Karpas-422 (cell line): ENCODE data around the gene STK17A. TPM values are rescaled to one million over a fixed set of nuclear protein-coding genes. Genes with fewer than 3 reads are reported as not detected.
"Not testable (repeated sequence)": the region's sequence is repeated elsewhere in the genome, so short reads cannot be mapped to it uniquely, and the experiment has no call there.

Experiments
- DNase-seq: peaks from one replicate; pipeline ENCODE4 v3.0.0-alpha.2; 2015
- H2AFZ ChIP-seq: fragments of 200-600 bp; sonication (generic); 2 replicates; pipeline ENCODE4 v1.6.1; 2014; ENCODE audit warnings: antibody characterized with exemption, low read length, mixed read lengths
- H3K27ac ChIP-seq: fragments of 200-600 bp; sonication (generic); 2 replicates; pipeline ENCODE4 v1.5.1; 2014; ENCODE audit warnings: mild to moderate bottlenecking, low read length, moderate library complexity
- H3K27me3 ChIP-seq: fragments of 200-600 bp; sonication (generic); 2 replicates; pipeline ENCODE4 v1.6.1; 2014; ENCODE audit warnings: low read length, mixed read lengths
- H3K36me3 ChIP-seq: fragments of 200-600 bp; sonication (generic); 2 replicates; pipeline ENCODE4 v1.6.1; 2014; ENCODE audit warnings: low read length, mixed read lengths; ENCODE audit not compliant: insufficient read depth
- H3K4me1 ChIP-seq: fragments of 200-600 bp; sonication (generic); 2 replicates; pipeline ENCODE4 v1.6.1; 2014; ENCODE audit warnings: mild to moderate bottlenecking, low read length, mixed read lengths
- H3K4me2 ChIP-seq: fragments of 200-600 bp; sonication (generic); 2 replicates; pipeline ENCODE4 v1.6.1; 2014; ENCODE audit warnings: low read length, low read depth, mild to moderate bottlenecking; ENCODE audit not compliant: poor library complexity, severe bottlenecking
- H3K4me3 ChIP-seq: fragments of 200-600 bp; sonication (generic); 2 replicates; pipeline ENCODE4 v1.5.1; 2014; ENCODE audit warnings: mild to moderate bottlenecking, antibody characterized with exemption, low read length, mixed read lengths
- H3K79me2 ChIP-seq: fragments of 200-600 bp; sonication (generic); 2 replicates; pipeline ENCODE4 v1.6.1; 2014; ENCODE audit warnings: mild to moderate bottlenecking, low read length, mixed read lengths
- H3K9ac ChIP-seq: fragments of 200-600 bp; sonication (generic); 2 replicates; pipeline ENCODE4 v1.6.0; 2014; ENCODE audit warnings: low read length
- H3K9me2 ChIP-seq: fragments of 200-600 bp; sonication (generic), shearing (Covaris generic); replicated peaks from 2 replicates; pipeline ENCODE4 v1.6.0; 2014; ENCODE audit warnings: mild to moderate bottlenecking, low read length, moderate library complexity; ENCODE audit not compliant: insufficient read depth
- H3K9me3 ChIP-seq: fragments of 300-700, 200-600 bp; sonication (generic); 2 replicates; pipeline ENCODE4 v1.6.1; 2014; ENCODE audit warnings: low read length, mixed read lengths
- H4K20me1 ChIP-seq: fragments of 200-600 bp; sonication (generic); 2 replicates; pipeline ENCODE4 v1.6.1; 2014; ENCODE audit warnings: mild to moderate bottlenecking, antibody characterized with exemption, low read length, low read depth; ENCODE audit not compliant: insufficient read depth
- total RNA-seq: library from RNA; depleted of rRNA; stranded (reverse); fragments of >200 nt; shearing (Covaris generic); gene quantifications from 2 replicates; pipeline ENCODE4 v1.2.3, GENCODE V29; 2014; ENCODE audit warnings: low replicate concordance

STK17A gene
- total RNA-seq, 1 experiment from 2014 or later: 8.2 TPM

GRCh38 chr7:43664681-43665080 is 81.8 kb downstream of the STK17A start:
- Histone ChIP-seq H4K20me1 (no peaks in the 10 kb centered on the region), H3K27ac (peak overlapping the region; percentile 33; the same call in 1 of the 2 replicates), H3K79me2 (peaks cover 93% of the 10 kb centered on the region), H3K9me3 (no peaks in the 10 kb centered on the region), H2AFZ (no peak overlapping the region), H3K4me1 (peaks cover 42% of the 10 kb centered on the region), H3K36me3 (no peaks in the 10 kb centered on the region), H3K4me2 (peak overlapping the region; percentile 0), H3K4me3 (no peak overlapping the region), H3K27me3 (no peaks in the 10 kb centered on the region), H3K9ac (no peak overlapping the region), H3K9me2 (no peaks in the 10 kb centered on the region)
- DNase-seq: no peak

- Histone ChIP-seq H3K9me3 (no peaks in the 10 kb centered on the region; the same call in 1 of the 2 replicates), H3K9me2 (no peaks in the 10 kb centered on the region), H3K4me1 (peaks cover 34% of the 10 kb centered on the region), H3K27me3 (no peaks in the 10 kb centered on the region), H3K27ac (no peak overlapping the region), H3K79me2 (peaks cover 96% of the 10 kb centered on the region), H4K20me1 (no peaks in the 10 kb centered on the region), H3K36me3 (no peaks in the 10 kb centered on the region; the same call in 1 of the 2 replicates), H2AFZ (no peak overlapping the region), H3K9ac (no peak overlapping the region), H3K4me2 (no peak overlapping the region), H3K4me3 (no peak overlapping the region)
- no peak for DNase-seq
These were observed 84.0 kb downstream of the STK17A start for GRCh38 chr7:43666938-43667337.

- Histone ChIP-seq H3K4me2 (no peak overlapping the region), H3K36me3 (no peaks in the 10 kb centered on the region; the same call in 1 of the 2 replicates), H2AFZ (no peak overlapping the region), H3K9ac (no peak overlapping the region), H3K9me2 (no peaks in the 10 kb centered on the region), H3K27me3 (no peaks in the 10 kb centered on the region), H3K9me3 (no peaks in the 10 kb centered on the region; the same call in 1 of the 2 replicates), H3K4me3 (no peak overlapping the region), H3K27ac (no peak overlapping the region), H3K4me1 (peaks cover 36% of the 10 kb centered on the region), H3K79me2 (peaks cover 98% of the 10 kb centered on the region), H4K20me1 (no peaks in the 10 kb centered on the region)
- DNase-seq: no peak
These were observed 85.1 kb downstream of the STK17A start for GRCh38 chr7:43668035-43668434.

GRCh38 chr7:43669286-43670081 is 86.6 kb downstream of the STK17A start:
- Histone ChIP-seq H3K9ac (no peak overlapping the region), H3K79me2 (peaks cover 100% of the 10 kb centered on the region), H3K9me2 (no peaks in the 10 kb centered on the region), H3K36me3 (no peaks in the 10 kb centered on the region; the same call in 1 of the 2 replicates), H3K27me3 (no peaks in the 10 kb centered on the region), H4K20me1 (no peaks in the 10 kb centered on the region), H2AFZ (no peak overlapping the region), H3K27ac (no peak overlapping the region), H3K4me2 (no peak overlapping the region), H3K4me1 (peaks cover 41% of the 10 kb centered on the region), H3K4me3 (no peak overlapping the region), H3K9me3 (peaks cover 8% of the 10 kb centered on the region)
- DNase-seq: no peak

- H3K4me2 ChIP-seq: no peak overlapping the region
- H2AFZ ChIP-seq: no peak overlapping the region
- no peaks in the 10 kb centered on the region for H4K20me1 ChIP-seq
- no peaks in the 10 kb centered on the region for H3K27me3 ChIP-seq
- DNase-seq: no peak
- H3K79me2 ChIP-seq: peaks cover 96% of the 10 kb centered on the region
- H3K9ac ChIP-seq: no peak overlapping the region
- H3K4me1 ChIP-seq: peaks cover 29% of the 10 kb centered on the region
- H3K4me3 ChIP-seq: no peak overlapping the region
- no peaks in the 10 kb centered on the region for H3K9me2 ChIP-seq
- H3K27ac ChIP-seq: no peak overlapping the region
- H3K9me3 ChIP-seq: peaks cover 13% of the 10 kb centered on the region
- H3K36me3 ChIP-seq: no peaks in the 10 kb centered on the region; the same call in 1 of the 2 replicates
These were observed 88.6 kb downstream of the STK17A start for GRCh38 chr7:43671521-43671920.

GRCh38 chr7:43673243-43673976 is 90.5 kb downstream of the STK17A start:
- peaks cover 94% of the 10 kb centered on the region for H3K79me2 ChIP-seq
- H3K9me3 ChIP-seq: peaks cover 13% of the 10 kb centered on the region
- H2AFZ ChIP-seq, H3K27me3 ChIP-seq, H4K20me1 ChIP-seq, H3K4me2 ChIP-seq, H3K9ac ChIP-seq, H3K36me3 ChIP-seq, H3K9me2 ChIP-seq: not testable (repeated sequence)
- peaks cover 21% of the 10 kb centered on the region for H3K4me1 ChIP-seq
- H3K4me3 ChIP-seq: 0 out of 2 replicates have a peak overlapping the region, but pooled peaks have one; percentile 16
- DNase-seq: peak; percentile 69
- peak overlapping the region; percentile 25; the same call in 1 of the 2 replicates for H3K27ac ChIP-seq

GRCh38 chr7:43674559-43675436 is 91.9 kb downstream of the STK17A start:
- Histone ChIP-seq H3K27ac (no peak overlapping the region), H3K4me3 (no peak overlapping the region), H3K9me2 (no peaks in the 10 kb centered on the region), H3K9me3 (peaks cover 13% of the 10 kb centered on the region), H3K4me2 (no peak overlapping the region), H2AFZ (no peak overlapping the region), H3K4me1 (peaks cover 12% of the 10 kb centered on the region), H3K27me3 (no peaks in the 10 kb centered on the region), H4K20me1 (no peaks in the 10 kb centered on the region), H3K79me2 (peaks cover 93% of the 10 kb centered on the region), H3K36me3 (no peaks in the 10 kb centered on the region; the same call in 1 of the 2 replicates), H3K9ac (no peak overlapping the region)
- no peak for DNase-seq
